ENCODE measurements around the gene LSP1. TPM values are rescaled to one million over a fixed set of nuclear protein-coding genes. Genes with fewer than 3 reads are reported as not detected.
A peak's percentile ranks its signal among the peaks of the same experiment; 100 is the strongest.

LSP1 gene
- total and polyA plus RNA-seq, 2 of the 13 experiments (the other 11 are each of a cell fraction or from before 2014, with no cell fraction given), result 0.59 to 1.00 TPM

DNA sequence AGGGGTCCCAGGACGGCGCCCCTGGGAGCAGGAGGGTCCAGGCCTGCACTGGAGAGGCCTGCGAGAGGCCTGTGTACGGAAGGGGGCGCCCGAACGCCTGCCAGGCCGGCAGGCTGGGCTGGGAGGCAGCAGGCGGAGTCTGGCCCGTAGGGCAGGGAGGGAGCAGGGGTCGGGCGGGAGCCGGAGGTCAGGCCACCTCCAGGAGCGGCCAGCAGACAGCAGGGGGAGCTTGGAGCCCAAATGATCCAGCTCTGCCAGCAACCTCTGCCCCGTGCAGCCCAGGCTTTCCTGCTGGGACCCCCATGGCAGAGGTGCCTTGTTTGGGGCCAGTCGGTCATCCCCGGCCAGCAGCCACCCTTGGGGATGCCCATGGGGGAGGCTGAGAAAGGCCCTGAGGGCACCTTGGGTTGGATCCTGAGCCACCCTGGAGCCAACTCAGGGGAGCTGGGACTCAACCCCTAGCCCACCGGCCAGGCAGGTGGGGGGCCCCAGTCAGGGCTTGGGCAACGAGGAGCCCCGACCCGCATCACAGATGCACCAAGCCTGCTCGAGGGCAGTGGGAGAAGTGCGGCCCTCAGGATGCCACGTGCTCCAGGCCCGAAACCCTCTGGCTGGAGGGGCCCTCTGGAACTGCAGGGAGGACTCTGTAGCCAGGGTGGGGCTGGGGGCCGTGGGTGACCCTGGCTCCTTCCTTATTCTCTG is 27.7 kb upstream of the LSP1 start (continued):
- TF ChIP-seq, protein P1, sequence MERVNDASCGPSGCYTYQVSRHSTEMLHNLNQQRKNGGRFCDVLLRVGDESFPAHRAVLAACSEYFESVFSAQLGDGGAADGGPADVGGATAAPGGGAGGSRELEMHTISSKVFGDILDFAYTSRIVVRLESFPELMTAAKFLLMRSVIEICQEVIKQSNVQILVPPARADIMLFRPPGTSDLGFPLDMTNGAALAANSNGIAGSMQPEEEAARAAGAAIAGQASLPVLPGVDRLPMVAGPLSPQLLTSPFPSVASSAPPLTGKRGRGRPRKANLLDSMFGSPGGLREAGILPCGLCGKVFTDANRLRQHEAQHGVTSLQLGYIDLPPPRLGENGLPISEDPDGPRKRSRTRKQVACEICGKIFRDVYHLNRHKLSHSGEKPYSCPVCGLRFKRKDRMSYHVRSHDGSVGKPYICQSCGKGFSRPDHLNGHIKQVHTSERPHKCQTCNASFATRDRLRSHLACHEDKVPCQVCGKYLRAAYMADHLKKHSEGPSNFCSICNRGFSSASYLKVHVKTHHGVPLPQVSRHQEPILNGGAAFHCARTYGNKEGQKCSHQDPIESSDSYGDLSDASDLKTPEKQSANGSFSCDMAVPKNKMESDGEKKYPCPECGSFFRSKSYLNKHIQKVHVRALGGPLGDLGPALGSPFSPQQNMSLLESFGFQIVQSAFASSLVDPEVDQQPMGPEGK (CRISPR knock-in tag; IDR thresholded peaks at IDR 0.05), result peak; percentile 63; the same call in 1 of the 2 replicates
- TF ChIP-seq SMARCC2 (IDR thresholded peaks at IDR 0.05) (no peak), ZNF33A (CRISPR knock-in tag; IDR thresholded peaks at IDR 0.05; ENCODE audit: borderline replicate concordance) (no peak), ZSCAN12 (CRISPR knock-in tag; IDR thresholded peaks at IDR 0.05) (peak; percentile 71; the same call in 1 of the 2 replicates), ZNF451 (CRISPR knock-in tag; IDR thresholded peaks at IDR 0.05) (no peak), SMC3 (IDR thresholded peaks at IDR 0.05; ENCODE audit: low read length) (peak; percentile 29; the same call in 1 of the 2 replicates), PPARG (CRISPR knock-in tag; conservative IDR thresholded peaks at IDR 0.05) (peak; percentile 56; the same call in 1 of the 2 replicates), TAF15 (IDR thresholded peaks at IDR 0.05; ENCODE audit: low read depth, low read length, poor library complexity, severe bottlenecking) (no peak), PHF20 (CRISPR knock-in tag; IDR thresholded peaks at IDR 0.05) (no peak), MED1 (CRISPR knock-in tag; IDR thresholded peaks at IDR 0.05) (peak; percentile 87), ZMYM3 (CRISPR knock-in tag; IDR thresholded peaks at IDR 0.05) (peak; percentile 68), LCORL (IDR thresholded peaks at IDR 0.05) (no peak), LCORL (CRISPR knock-in tag; IDR thresholded peaks at IDR 0.05) (peak; percentile 92; the same call in 1 of the 2 replicates), HMG20B (CRISPR knock-in tag; conservative IDR thresholded peaks at IDR 0.05) (no peak), LRRFIP1 (CRISPR knock-in tag; conservative IDR thresholded peaks at IDR 0.05) (no peak), MTF2 (CRISPR knock-in tag; IDR thresholded peaks at IDR 0.05; ENCODE audit: borderline replicate concordance) (no peak), ZNF460 (CRISPR knock-in tag; IDR thresholded peaks at IDR 0.05; ENCODE audit: borderline replicate concordance) (no peak), NKX3-1 (CRISPR knock-in tag; IDR thresholded peaks at IDR 0.05) (no peak), XBP1 (CRISPR knock-in tag; IDR thresholded peaks at IDR 0.05) (no peak), FOSL1 (CRISPR knock-in tag; IDR thresholded peaks at IDR 0.05; ENCODE audit: borderline replicate concordance) (no peak)
- TF ChIP-seq, protein P2, sequence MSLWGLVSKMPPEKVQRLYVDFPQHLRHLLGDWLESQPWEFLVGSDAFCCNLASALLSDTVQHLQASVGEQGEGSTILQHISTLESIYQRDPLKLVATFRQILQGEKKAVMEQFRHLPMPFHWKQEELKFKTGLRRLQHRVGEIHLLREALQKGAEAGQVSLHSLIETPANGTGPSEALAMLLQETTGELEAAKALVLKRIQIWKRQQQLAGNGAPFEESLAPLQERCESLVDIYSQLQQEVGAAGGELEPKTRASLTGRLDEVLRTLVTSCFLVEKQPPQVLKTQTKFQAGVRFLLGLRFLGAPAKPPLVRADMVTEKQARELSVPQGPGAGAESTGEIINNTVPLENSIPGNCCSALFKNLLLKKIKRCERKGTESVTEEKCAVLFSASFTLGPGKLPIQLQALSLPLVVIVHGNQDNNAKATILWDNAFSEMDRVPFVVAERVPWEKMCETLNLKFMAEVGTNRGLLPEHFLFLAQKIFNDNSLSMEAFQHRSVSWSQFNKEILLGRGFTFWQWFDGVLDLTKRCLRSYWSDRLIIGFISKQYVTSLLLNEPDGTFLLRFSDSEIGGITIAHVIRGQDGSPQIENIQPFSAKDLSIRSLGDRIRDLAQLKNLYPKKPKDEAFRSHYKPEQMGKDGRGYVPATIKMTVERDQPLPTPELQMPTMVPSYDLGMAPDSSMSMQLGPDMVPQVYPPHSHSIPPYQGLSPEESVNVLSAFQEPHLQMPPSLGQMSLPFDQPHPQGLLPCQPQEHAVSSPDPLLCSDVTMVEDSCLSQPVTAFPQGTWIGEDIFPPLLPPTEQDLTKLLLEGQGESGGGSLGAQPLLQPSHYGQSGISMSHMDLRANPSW (CRISPR knock-in tag; IDR thresholded peaks at IDR 0.05; ENCODE audit: borderline replicate concordance), result no peak
- TF ChIP-seq, protein P3, sequence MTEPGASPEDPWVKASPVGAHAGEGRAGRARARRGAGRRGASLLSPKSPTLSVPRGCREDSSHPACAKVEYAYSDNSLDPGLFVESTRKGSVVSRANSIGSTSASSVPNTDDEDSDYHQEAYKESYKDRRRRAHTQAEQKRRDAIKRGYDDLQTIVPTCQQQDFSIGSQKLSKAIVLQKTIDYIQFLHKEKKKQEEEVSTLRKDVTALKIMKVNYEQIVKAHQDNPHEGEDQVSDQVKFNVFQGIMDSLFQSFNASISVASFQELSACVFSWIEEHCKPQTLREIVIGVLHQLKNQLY (CRISPR knock-in tag; IDR thresholded peaks at IDR 0.05), result no peak

Data from HepG2 (cell line).